Chondrocyte (in vitro differentiated cells): ENCODE data around the gene ADIPOR2. TPM values are rescaled to one million over a fixed set of nuclear protein-coding genes. Genes with fewer than 3 reads are reported as not detected.
"Not testable (repeated sequence)": the region's sequence is repeated elsewhere in the genome, so short reads cannot be mapped to it uniquely, and the experiment has no call there.

Source experiments
- DNase-seq: peaks from one replicate; pipeline ENCODE4 v3.0.0; 2021; ENCODE audit warnings: mixed read lengths, low spot score
- H3K27ac Mint-ChIP-seq: one replicate; pipeline ENCODE4 v1.8.0; 2021; ENCODE audit warnings: mild to moderate bottlenecking, moderate library complexity, mixed read lengths; ENCODE audit not compliant: unreplicated experiment
- H3K27me3 Mint-ChIP-seq: 2 replicates; pipeline ENCODE4 v1.8.0; 2021; ENCODE audit warnings: low read depth, mixed read lengths
- H3K36me3 Mint-ChIP-seq: 2 replicates; pipeline ENCODE4 v1.8.0; 2021; ENCODE audit warnings: low read depth, mixed read lengths
- H3K4me1 Mint-ChIP-seq: 2 replicates; pipeline ENCODE4 v1.8.0; 2021; ENCODE audit warnings: low read depth, mild to moderate bottlenecking, mixed read lengths
- H3K4me3 Mint-ChIP-seq: one replicate; pipeline ENCODE4 v1.8.0; 2021; ENCODE audit warnings: mild to moderate bottlenecking, moderate library complexity, mixed read lengths; ENCODE audit not compliant: unreplicated experiment
- H3K9me3 Mint-ChIP-seq: 2 replicates; pipeline ENCODE4 v1.8.0; 2021; ENCODE audit warnings: low read depth, mixed read lengths
- CTCF ChIP-seq: fragments of 200-600 bp; sonication (generic); IDR thresholded peaks from 2 replicates; pipeline ENCODE4 v1.5.0; 2021; ENCODE audit warnings: antibody characterized with exemption, mild to moderate bottlenecking, moderate library complexity
- total RNA-seq: library from RNA; stranded (reverse); gene quantifications from 3 replicates; pipeline ENCODE4 v1.2.1, GENCODE V29; 2021

The ADIPOR2 gene
- total RNA-seq, 1 donor from 2014 or later, result 35.6 TPM

GRCh38 chr12:1724250-1724649 is 33.4 kb downstream of the ADIPOR2 start:
- Mint-ChIP-seq H3K27me3 (no peaks in the 10 kb centered on the region), H3K9me3 (no peaks in the 10 kb centered on the region), H3K27ac (no peak overlapping the region), H3K36me3 (peaks cover 2% of the 10 kb centered on the region), H3K4me3 (no peak overlapping the region), H3K4me1 (peaks cover 5% of the 10 kb centered on the region)
- TF ChIP-seq CTCF, result no peak
- no peak for DNase-seq

GRCh38 chr12:1726753-1727152 is 35.9 kb downstream of the ADIPOR2 start:
- peaks cover 2% of the 10 kb centered on the region for H3K4me1 Mint-ChIP-seq
- H3K4me3 Mint-ChIP-seq, result no peak overlapping the region
- TF ChIP-seq CTCF, result no peak
- DNase-seq, result no peak
- H3K27me3 Mint-ChIP-seq, result no peaks in the 10 kb centered on the region
- H3K36me3 Mint-ChIP-seq, result peaks cover 2% of the 10 kb centered on the region
- H3K9me3 Mint-ChIP-seq, result no peaks in the 10 kb centered on the region
- H3K27ac Mint-ChIP-seq, result no peak overlapping the region

GRCh38 chr12:1728824-1729223 is 38.0 kb downstream of the ADIPOR2 start:
- TF ChIP-seq CTCF, result no peak
- H3K4me3 Mint-ChIP-seq, result no peak overlapping the region
- H3K27ac Mint-ChIP-seq, result no peak overlapping the region
- no peaks in the 10 kb centered on the region for H3K27me3 Mint-ChIP-seq
- H3K36me3 Mint-ChIP-seq, result peaks cover 2% of the 10 kb centered on the region
- H3K9me3 Mint-ChIP-seq, result no peaks in the 10 kb centered on the region
- DNase-seq, result no peak
- H3K4me1 Mint-ChIP-seq, result no peaks in the 10 kb centered on the region

GRCh38 chr12:1731019-1731687 is 40.3 kb downstream of the ADIPOR2 start:
- H3K4me3 Mint-ChIP-seq, result no peak overlapping the region
- no peak for DNase-seq
- no peaks in the 10 kb centered on the region for H3K27me3 Mint-ChIP-seq
- no peaks in the 10 kb centered on the region for H3K9me3 Mint-ChIP-seq
- TF ChIP-seq CTCF, result no peak
- H3K36me3 Mint-ChIP-seq, result no peaks in the 10 kb centered on the region
- no peaks in the 10 kb centered on the region for H3K4me1 Mint-ChIP-seq
- H3K27ac Mint-ChIP-seq, result no peak overlapping the region

- not testable (repeated sequence) for H3K9me3 Mint-ChIP-seq, H3K27ac Mint-ChIP-seq, DNase-seq, H3K4me1 Mint-ChIP-seq, H3K36me3 Mint-ChIP-seq, H3K4me3 Mint-ChIP-seq, H3K27me3 Mint-ChIP-seq
These were observed 40.8 kb downstream of the ADIPOR2 start for GRCh38 chr12:1731688-1732078.

GRCh38 chr12:1732914-1733313 is 42.0 kb downstream of the ADIPOR2 start:
- H3K27me3 Mint-ChIP-seq, result no peaks in the 10 kb centered on the region
- no peak for TF ChIP-seq CTCF
- H3K9me3 Mint-ChIP-seq, result no peaks in the 10 kb centered on the region
- H3K4me1 Mint-ChIP-seq, result peaks cover 3% of the 10 kb centered on the region
- no peak overlapping the region for H3K4me3 Mint-ChIP-seq
- no peak overlapping the region for H3K27ac Mint-ChIP-seq
- DNase-seq, result no peak
- H3K36me3 Mint-ChIP-seq, result no peaks in the 10 kb centered on the region

- not testable (repeated sequence) for H3K36me3 Mint-ChIP-seq, H3K27ac Mint-ChIP-seq, H3K4me3 Mint-ChIP-seq, H3K9me3 Mint-ChIP-seq, DNase-seq, H3K27me3 Mint-ChIP-seq
- peaks cover 11% of the 10 kb centered on the region for H3K4me1 Mint-ChIP-seq
These were observed 42.8 kb downstream of the ADIPOR2 start for GRCh38 chr12:1733712-1734111.
